Epidermal melanocyte (primary cell): ENCODE measurements around the gene GALNT13.

Source experiments
- DNase-seq: peaks from one replicate; pipeline ENCODE4 v3.0.0; 2011; ENCODE audit warnings: low spot score; ENCODE audit not compliant: insufficient read length

Gene GALNT13

GRCh38 chr2:153871231-153872221, at the start of gene GALNT13:
Gene GALNT13, plus strand, starts transcription at chr2:153871922.
- DNase-seq, result no peak

DNA sequence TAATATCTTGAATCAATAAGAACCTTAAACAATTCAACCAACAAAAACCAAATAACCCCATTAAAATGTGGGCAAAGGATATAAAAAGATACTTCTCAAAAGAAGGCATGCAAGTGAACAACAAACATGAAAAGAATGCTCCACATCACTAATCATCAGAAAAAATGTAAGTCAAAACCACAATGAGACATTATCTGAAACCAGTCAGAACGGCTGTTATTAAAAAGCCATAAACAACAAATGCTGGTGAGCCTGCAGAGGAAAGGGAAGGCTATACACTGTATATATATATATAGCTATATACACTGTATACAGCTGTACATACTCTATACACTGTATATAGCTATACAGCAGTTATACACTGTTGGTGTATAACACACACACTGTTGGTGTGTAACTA, 47.8 kb upstream of the GALNT13 start:
- no peak for DNase-seq

DNA sequence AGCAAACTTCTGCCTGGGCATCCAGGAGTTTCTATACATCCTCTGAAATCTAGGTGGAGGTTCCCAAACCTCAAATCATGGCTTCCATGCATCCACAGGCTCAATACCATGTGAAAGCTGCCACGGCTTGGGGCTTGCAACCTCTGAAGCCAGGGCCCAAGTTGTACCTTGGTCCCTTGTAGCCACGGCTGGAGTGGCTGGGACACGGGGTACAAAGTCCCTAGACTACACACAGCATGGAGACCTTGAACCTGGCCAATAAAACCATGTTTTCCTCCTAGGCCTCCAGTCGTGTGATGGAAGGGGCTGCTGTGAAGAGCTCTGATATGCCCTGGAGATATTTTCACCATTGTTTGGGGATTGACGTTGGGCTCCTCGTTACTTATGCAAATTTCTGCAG, 43.4 kb upstream of the GALNT13 start:
- DNase-seq, result no peak

- DNase-seq, result no peak
These were observed 37.1 kb upstream of the GALNT13 start for GRCh38 chr2:153834662-153835061.

DNA sequence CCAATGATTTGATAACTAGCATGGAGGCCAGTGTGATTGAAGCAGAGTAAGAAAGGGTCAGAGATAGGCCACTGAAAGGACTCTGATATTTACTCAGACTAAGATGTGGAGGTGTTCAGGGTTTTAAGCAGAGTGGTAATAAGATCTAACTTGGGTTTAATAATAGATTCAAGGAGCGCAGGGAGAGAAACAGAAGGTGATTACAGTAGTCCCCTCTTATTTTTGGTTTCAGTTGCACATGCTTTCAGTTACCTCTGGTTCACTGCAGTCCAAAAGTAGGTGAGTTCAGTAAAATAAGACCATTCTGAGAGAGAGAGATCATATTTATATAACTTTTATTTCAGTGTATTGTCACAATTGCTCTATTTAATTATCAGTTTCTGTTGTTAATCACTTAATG, 13.5 kb upstream of the GALNT13 start:
- no peak for DNase-seq

- no peak for DNase-seq
These were observed 7.7 kb upstream of the GALNT13 start for GRCh38 chr2:153864022-153864421.

GRCh38 chr2:153866595-153866994, 5.1 kb upstream of the GALNT13 start:
- DNase-seq, result no peak

DNA sequence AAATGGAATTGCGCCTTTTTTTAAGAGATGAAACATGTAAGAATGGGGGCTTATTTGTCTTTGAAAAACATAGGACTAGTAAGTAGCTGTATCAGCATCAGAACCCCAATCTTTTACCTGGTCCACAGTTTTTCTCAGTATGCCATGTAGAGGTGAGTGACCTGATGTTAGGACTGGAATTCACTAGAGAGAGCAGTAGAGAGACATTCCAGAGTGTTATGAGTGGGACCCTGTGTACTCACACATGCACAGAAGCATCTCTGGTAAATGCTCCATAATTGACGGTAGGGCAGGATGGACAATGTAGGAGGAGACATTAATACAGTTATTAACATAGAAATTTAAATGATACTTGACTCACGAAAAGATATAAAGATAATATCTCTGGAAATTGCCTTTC, 1.4 kb upstream of the GALNT13 start:
- no peak for DNase-seq

DNA sequence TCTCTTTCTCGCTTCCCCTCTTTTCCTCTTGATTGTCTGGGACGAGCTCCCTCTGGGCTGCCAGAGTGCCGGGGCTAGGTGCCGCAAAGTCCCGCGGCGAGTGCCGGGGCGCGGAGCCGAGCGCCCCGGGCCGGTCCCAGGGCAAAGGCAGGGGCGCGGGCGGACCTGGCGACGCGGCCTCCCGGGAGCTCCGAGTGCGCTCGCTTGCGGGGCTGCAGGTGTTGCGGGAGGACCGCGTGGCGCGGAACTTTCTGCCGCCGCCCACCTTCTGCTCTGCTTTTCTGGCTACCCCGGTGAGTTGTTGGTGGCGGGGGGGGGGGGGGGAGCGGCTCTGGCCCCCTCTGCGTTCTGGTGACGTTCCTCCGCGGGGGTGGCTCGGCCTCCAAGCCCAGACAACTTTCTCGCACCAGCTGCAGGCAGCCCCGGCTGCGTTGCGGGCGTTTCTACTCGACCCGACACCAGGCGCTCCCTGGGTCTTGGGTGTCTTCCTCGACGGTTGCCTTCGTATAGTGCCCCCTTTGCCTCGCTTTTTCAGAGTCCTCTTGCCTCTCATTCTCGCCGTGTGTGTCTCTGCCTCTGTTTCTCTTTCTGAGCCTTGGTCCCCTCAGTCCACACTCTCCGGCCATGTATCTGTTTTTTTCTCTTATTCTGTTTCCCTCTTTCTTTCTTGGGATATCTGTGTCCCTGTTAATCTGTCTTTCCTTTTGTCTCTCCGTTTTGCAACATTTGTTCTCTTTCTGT, 759 bp downstream of the GALNT13 start:
- DNase-seq, result no peak

GRCh38 chr2:153873052-153874048, 1.6 kb downstream of the GALNT13 start:
- DNase-seq, result no peak

GRCh38 chr2:153875801-153876466, 4.2 kb downstream of the GALNT13 start:
- no peak for DNase-seq

DNA sequence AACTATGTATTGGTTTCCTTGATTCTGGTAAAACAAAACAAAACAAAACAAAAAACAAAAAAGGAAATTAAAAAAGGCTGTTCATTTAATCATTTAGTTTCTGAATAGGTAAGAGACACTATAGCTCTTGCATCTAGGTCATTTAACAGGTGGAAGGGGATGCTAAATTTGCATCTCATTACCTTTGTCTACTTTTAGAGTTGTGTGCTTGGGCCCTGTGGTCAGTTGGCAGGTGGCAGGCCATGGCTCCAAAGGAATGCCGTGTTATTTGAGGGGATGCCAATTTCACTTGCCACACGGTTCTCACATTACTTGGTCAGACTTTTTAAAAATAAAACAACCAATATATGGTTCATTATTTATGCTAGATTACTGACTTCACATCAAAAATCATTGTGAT, 9.2 kb downstream of the GALNT13 start:
- DNase-seq, result no peak

- DNase-seq, result no peak
These were observed 15.1 kb downstream of the GALNT13 start for GRCh38 chr2:153886833-153887232.

DNA sequence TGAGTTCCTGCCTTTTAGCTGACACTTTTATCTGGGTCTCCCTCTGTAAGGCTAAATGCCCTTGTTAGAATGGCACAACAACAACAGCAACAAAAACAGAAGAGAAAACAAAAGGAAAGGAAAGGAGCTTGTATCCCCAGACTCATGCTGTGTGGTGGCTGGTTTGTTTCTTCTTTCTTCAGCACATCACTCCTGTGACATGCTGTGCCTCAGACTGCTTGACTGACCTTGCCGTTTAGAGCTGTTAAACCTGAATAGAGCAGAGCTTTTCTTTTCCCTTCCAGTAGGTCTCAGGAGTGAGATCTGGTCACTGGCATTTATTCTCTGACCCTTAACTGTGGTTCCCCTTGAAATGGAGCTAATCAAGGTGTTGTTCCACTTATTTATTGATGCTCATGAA, 18.9 kb downstream of the GALNT13 start:
- DNase-seq, result no peak

GRCh38 chr2:153891051-153891450, 19.3 kb downstream of the GALNT13 start:
- DNase-seq, result no peak

DNA sequence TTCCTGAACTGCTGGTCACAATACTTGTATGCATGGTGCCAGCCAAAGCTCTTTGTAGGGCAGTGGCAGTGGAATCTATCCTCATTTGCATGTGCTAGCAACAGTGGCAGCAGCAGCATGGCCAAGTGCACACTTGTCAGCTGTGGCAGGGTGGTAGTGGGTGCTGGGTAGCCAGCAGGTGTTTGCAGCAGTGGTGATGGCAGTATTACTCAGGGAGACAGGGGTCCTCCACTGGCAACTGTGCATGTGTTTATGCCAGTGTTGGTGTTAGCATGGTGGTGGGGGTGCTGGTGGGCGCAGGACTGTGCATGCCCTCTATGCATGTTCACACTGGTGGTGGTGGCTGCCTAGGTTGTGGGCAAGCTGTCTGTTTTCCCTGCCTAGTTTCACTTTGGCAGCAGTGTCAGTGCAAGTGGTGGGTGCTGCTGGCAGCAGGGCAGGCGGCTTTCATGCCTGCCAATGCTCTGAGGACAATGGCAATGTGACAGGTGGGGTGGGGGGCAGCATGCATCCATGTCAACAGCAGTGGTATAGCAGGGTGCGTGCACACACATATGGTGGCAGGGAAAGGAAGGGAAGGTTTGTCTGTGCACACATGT, 41.2 kb downstream of the GALNT13 start:
- DNase-seq, result no peak

GRCh38 chr2:153917570-153917969, 45.8 kb downstream of the GALNT13 start:
- no peak for DNase-seq

DNA sequence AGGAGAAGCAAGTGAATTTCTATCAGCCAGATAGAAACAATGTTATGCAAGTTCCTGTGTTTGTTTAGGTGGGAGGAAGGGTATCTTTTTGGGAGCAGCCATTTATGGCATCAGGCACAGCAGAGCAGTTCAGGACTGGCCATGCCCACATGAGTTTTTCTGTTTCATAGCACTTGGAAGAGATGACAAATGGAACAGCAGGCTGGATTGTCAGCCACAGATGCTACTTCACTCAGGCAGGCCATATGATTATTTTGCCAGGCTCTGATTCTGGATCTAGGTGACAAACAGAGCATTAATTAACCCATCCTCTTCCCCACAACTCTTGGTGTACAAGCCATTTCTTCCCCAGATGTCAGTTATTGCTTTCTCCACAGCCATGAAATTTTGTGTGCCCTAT, 63.8 kb downstream of the GALNT13 start:
- DNase-seq, result no peak

GRCh38 chr2:153939124-153939796, 67.5 kb downstream of the GALNT13 start:
- DNase-seq, result no peak

- DNase-seq, result no peak
These were observed 68.8 kb downstream of the GALNT13 start for GRCh38 chr2:153940511-153940910.
